ENCODE data around the gene ZNF423. TPM values are rescaled to one million over a fixed set of nuclear protein-coding genes. Genes with fewer than 3 reads are reported as not detected.

The ZNF423 gene
- total RNA-seq, 1 donor from 2014 or later = 11.9 TPM

- no peaks in the 10 kb centered on the region for H3K27me3 ChIP-seq
- no peak overlapping the region for H3K27ac ChIP-seq
- no peaks in the 10 kb centered on the region for H3K4me1 ChIP-seq
- ATAC-seq (peak; percentile 12), DNase-seq (no peak)
- no peak for TF ChIP-seq CTCF (IDR thresholded peaks at IDR 0.05)
- no peaks in the 10 kb centered on the region for H3K36me3 ChIP-seq
- intact Hi-C loops (cut with DNase I) = no loop called here
- H3K4me3 ChIP-seq = no peak overlapping the region
- H3K9me3 ChIP-seq = no peaks in the 10 kb centered on the region
Measured at GRCh38 chr16:49588026-49588425, 267.9 kb downstream of the ZNF423 start.

- DNase-seq = no peak
- Histone ChIP-seq H3K4me3 (no peak overlapping the region), H3K27ac (no peak overlapping the region), H3K36me3 (no peaks in the 10 kb centered on the region), H3K4me1 (no peaks in the 10 kb centered on the region), H3K9me3 (no peaks in the 10 kb centered on the region), H3K27me3 (no peaks in the 10 kb centered on the region)
- intact Hi-C loops (cut with DNase I) = no loop called here
- TF ChIP-seq CTCF (IDR thresholded peaks at IDR 0.05) = no peak
- ATAC-seq = no peak
Measured at GRCh38 chr16:49587511-49587910, 268.4 kb downstream of the ZNF423 start.

DNA sequence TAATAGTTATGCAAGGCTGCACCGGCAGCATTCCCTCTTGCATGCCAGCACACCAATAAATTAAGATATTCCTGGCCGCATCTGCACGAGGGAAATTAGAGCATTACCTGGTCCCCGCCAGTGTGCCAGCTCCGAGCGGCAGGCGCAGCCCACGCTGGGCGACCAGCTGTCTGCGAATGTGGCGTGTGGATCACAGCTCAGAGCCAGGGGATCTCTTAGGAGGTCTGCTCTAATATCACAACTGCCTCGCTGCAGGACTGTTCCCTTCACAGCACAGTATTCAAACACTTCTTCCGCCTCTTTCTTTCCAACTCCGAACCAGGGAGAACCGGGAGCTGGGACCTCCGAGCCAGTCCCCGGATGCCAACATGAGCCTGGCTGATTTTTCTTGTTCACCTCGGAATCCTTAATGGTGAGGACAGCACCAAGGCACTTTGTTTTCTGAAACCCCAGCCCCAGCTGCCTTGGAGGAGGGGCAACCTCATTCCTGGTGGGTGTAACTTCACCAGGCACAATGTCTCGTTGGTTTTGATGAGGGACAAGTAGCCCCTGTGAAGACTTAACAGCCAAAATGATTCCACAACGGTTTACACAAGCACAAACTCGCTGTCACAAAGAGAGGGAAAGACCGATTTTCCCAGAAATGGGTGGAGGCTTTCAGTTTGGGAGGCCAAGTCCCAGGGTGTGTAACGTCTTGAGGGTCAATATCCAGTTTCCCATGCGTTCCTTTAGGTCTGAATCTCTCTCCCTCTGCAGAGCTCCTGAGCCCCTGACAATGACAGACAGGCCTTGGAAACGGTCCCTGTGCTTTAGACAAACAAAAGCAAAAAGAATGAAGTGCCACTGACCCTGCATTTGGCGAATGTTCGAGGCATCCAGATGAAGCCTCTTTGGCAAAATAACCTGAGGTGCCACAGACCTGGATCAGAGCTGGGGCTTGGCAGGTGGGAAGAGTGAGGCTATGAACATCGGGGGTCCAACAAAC is 269.2 kb downstream of the ZNF423 start:
- ATAC-seq (no peak), DNase-seq (no peak)
- no peak for TF ChIP-seq CTCF (IDR thresholded peaks at IDR 0.05)
- no peaks in the 10 kb centered on the region for H3K27me3 ChIP-seq
- H3K9me3 ChIP-seq = no peaks in the 10 kb centered on the region
- no peak overlapping the region for H3K4me3 ChIP-seq
- H3K27ac ChIP-seq = no peak overlapping the region
- intact Hi-C loops (cut with DNase I) = no loop called here
- H3K36me3 ChIP-seq = no peaks in the 10 kb centered on the region
- H3K4me1 ChIP-seq = no peaks in the 10 kb centered on the region

DNA sequence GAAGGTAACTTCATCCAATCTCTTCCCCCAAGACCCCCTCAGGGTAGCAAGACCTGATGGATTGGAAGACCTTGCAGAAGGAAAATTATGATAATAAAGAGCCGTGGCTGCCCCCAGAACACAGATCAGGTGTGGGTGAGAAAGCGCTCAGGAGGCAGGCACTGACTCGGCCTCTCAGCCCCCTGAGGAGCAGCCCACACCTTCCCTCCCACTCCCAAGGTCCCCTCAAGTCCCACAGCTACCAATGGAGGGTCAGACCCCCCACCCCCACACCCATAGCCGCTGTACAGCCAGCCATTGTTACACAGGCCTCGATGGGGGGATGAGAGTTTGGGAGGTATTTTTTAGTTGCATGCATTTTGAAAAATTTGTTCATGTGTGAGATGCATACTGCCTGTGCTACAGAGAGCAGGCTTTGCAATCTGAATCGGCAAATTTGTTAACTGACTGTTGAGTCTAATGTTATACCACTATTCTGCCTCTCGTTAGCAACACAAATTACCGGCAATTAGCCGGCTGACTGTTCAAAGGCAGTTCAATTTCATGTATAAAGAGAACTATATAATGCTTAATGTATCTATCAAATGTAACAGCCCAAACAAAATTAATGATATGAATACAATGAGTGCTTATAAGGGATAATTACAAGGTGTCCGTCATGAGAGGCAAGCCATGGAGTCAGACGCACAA is 270.6 kb downstream of the ZNF423 start:
- ATAC-seq = no peak
- Histone ChIP-seq H3K9me3 (no peaks in the 10 kb centered on the region), H3K27me3 (no peaks in the 10 kb centered on the region), H3K27ac (no peak overlapping the region), H3K36me3 (no peaks in the 10 kb centered on the region), H3K4me1 (no peaks in the 10 kb centered on the region), H3K4me3 (no peak overlapping the region)
- intact Hi-C loops (cut with DNase I) = no loop called here
- no peak for DNase-seq
- TF ChIP-seq CTCF (IDR thresholded peaks at IDR 0.05) = no peak

- H3K9me3 ChIP-seq = no peaks in the 10 kb centered on the region
- TF ChIP-seq CTCF (IDR thresholded peaks at IDR 0.05) = no peak
- DNase-seq = no peak
- H3K4me1 ChIP-seq = no peaks in the 10 kb centered on the region
- H3K4me3 ChIP-seq = no peak overlapping the region
- no peaks in the 10 kb centered on the region for H3K27me3 ChIP-seq
- intact Hi-C loops (cut with DNase I) = no loop called here
- H3K27ac ChIP-seq = no peak overlapping the region
- no peak for ATAC-seq
- no peaks in the 10 kb centered on the region for H3K36me3 ChIP-seq
Measured at GRCh38 chr16:49583911-49584310, 272.0 kb downstream of the ZNF423 start.
